NCI-H510A treated with DMSO at 0.1 percent for 48 hours (cell line): ENCODE measurements around the gene TLN1.

Experiments used
- DNase-seq: peaks from one replicate; lab custom pipeline; 2025; lab: John Stamatoyannopoulos, UW

TLN1 gene

GRCh38 chr9:35686222-35687203, 45.5 kb downstream of the TLN1 start:
- DNase-seq = no peak

- no peak for DNase-seq
These were observed 46.5 kb downstream of the TLN1 start for GRCh38 chr9:35685506-35685905.

GRCh38 chr9:35684921-35685320, 47.1 kb downstream of the TLN1 start:
- DNase-seq = no peak

- DNase-seq = peak; percentile 2
These were observed 48.7 kb downstream of the TLN1 start for GRCh38 chr9:35683323-35683722.

GRCh38 chr9:35682520-35683315, 49.3 kb downstream of the TLN1 start:
- DNase-seq = no peak

- DNase-seq = no peak
These were observed 49.9 kb downstream of the TLN1 start for GRCh38 chr9:35682051-35682450.

- no peak for DNase-seq
These were observed 50.5 kb downstream of the TLN1 start for GRCh38 chr9:35681341-35682002.

- DNase-seq = no peak
These were observed 51.5 kb downstream of the TLN1 start for GRCh38 chr9:35680331-35681105.

- DNase-seq = no peak
These were observed 52.1 kb downstream of the TLN1 start for GRCh38 chr9:35679766-35680330.

GRCh38 chr9:35679091-35679490, 52.9 kb downstream of the TLN1 start:
- DNase-seq = no peak

- DNase-seq = no peak
These were observed 56.1 kb downstream of the TLN1 start for GRCh38 chr9:35675732-35676392.

- DNase-seq = no peak
These were observed 56.8 kb downstream of the TLN1 start for GRCh38 chr9:35675204-35675603.

GRCh38 chr9:35674025-35674361, 58.0 kb downstream of the TLN1 start:
- DNase-seq = no peak

GRCh38 chr9:35673132-35674024, 58.6 kb downstream of the TLN1 start, which contains the start of gene CA9:
Gene CA9, plus strand, starts transcription at chr9:35673928. Its CDS starts 32 bp downstream, at chr9:35673960.
- no peak for DNase-seq

GRCh38 chr9:35669331-35670145, 62.5 kb downstream of the TLN1 start:
- DNase-seq = peak; percentile 55

GRCh38 chr9:35667939-35668338, 64.1 kb downstream of the TLN1 start:
- DNase-seq = no peak

GRCh38 chr9:35666549-35666948, 65.4 kb downstream of the TLN1 start:
- DNase-seq = no peak

GRCh38 chr9:35666045-35666444, 66.0 kb downstream of the TLN1 start:
- no peak for DNase-seq

- no peak for DNase-seq
These were observed 66.5 kb downstream of the TLN1 start for GRCh38 chr9:35665471-35665818.
